Fibroblast of peridontal ligament (primary cell): ENCODE data around the gene ABCC5.
A peak's percentile ranks its signal among the peaks of the same experiment; 100 is the strongest.
"Not testable (repeated sequence)": the region's sequence is repeated elsewhere in the genome, so short reads cannot be mapped to it uniquely, and the experiment has no call there.

Experiments
- DNase-seq: peaks from one replicate; pipeline ENCODE4 v3.0.0-alpha.2; 2010; ENCODE audit errors: extremely low read depth

Gene ABCC5

GRCh38 chr3:184017672-184018423 lies at the start of gene ABCC5:
ABCC5 (minus strand) TSS chr3:184017884; CDS start chr3:184014392, 3,492 bp downstream.
- peak; percentile 89 for DNase-seq

- no peak for DNase-seq
These were observed 48.5 kb upstream of the ABCC5 start for GRCh38 chr3:184066211-184066610.

DNA sequence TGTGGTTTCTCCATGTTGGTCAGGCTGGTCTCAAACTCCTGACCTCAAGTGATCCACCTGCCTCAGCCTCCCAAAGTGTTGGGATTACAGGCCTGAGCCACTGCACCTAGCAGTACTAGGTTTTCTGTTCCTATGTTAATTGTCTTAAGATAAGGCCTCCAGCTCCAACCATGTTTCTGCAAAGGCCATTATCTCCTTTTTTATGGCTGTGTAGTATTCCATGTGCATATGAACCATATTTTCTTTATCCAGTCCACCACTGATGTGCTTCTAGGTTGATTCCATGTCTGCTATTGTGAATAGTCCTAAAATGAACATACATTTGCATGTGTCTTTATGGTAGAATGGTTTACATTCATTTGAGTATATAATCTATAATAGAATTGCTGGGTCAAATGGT lies 45.0 kb upstream of the ABCC5 start:
- DNase-seq = no peak

DNA sequence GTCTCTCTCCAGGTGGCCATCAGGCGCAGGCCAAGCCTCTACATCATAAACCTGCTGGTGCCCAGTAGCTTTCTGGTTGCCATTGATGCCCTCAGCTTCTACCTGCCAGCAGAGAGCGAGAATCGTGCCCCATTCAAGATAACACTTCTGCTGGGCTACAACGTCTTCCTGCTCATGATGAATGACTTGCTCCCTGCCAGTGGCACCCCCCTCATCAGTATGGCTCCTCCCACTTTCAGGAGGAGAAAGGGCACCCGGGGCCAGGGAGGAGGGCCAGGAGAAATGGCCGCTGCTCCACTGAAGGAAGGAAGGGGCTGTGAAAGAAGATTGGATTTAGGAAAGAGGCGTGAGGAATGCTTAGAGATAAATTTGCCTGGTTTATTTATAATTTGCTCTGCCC lies 41.7 kb upstream of the ABCC5 start:
- no peak for DNase-seq

DNA sequence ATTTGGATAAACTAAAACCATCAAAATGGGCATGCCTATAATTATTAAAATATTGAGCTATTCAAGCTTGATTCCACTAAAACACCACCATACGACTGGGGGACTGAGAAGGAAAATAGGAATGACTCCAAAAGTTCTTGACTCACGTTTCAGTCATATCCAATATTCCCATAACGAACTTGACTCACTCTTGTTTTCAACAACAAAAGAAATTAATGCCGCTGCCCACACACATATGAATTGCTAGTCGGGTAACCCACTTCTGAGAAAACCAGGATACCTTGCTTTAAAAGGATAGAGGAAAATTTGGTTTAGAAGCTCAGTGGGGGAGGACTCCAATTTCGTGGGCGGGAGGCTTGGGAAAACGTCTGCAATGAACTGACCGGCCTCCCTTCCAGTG lies 40.3 kb upstream of the ABCC5 start:
- DNase-seq = peak; percentile 45

- DNase-seq = no peak
These were observed 35.1 kb upstream of the ABCC5 start, which contains the start of gene HTR3C for GRCh38 chr3:184052767-184053166. HTR3C (plus strand) TSS chr3:184053047; CDS start chr3:184053081, 34 bp downstream.

- DNase-seq = no peak
These were observed 32.6 kb upstream of the ABCC5 start for GRCh38 chr3:184050217-184050847.

DNA sequence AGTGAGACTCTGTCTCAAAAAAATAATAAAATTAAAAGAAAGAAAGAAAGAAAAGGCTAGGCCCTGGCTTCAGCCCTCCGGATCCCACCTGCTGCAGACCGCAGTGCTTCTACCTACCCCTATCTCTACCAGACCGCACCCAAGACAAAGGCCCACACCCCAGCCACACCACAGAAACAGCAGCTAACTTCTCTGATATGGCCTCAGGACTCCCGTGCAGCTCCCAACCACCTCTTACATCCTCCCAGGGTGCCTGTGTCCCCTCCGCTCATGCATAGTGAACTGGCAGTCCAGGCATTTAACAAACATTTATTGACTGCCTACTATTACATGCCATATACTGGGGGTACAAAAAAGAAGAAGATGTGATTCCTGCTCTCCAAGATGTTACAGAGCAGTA lies 28.3 kb upstream of the ABCC5 start:
- no peak for DNase-seq

- no peak for DNase-seq
These were observed 24.9 kb upstream of the ABCC5 start for GRCh38 chr3:184042617-184043016.

GRCh38 chr3:184040010-184040409 lies 22.3 kb upstream of the ABCC5 start:
- peak; percentile 23 for DNase-seq

DNA sequence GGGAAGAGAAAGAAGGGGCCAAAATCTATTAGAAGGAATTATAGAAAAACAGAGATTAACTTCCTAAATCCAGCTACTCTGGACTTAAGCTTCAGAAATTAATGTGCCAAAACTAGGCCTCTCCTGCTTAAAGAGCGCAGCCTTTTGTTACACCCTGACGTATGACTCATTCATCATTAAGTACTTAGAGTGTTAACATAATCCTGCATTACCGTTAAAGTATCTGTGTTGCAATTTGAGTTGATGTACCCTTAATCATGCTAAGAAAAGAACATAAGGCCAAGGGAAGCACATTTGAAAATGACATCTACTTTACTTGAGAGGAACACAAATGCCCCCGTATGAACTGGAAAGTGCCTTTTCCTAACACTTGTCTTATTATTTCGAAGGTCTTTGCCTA lies 21.7 kb upstream of the ABCC5 start:
- no peak for DNase-seq

- not testable (repeated sequence) for DNase-seq
These were observed 20.6 kb upstream of the ABCC5 start for GRCh38 chr3:184038307-184038706.

DNA sequence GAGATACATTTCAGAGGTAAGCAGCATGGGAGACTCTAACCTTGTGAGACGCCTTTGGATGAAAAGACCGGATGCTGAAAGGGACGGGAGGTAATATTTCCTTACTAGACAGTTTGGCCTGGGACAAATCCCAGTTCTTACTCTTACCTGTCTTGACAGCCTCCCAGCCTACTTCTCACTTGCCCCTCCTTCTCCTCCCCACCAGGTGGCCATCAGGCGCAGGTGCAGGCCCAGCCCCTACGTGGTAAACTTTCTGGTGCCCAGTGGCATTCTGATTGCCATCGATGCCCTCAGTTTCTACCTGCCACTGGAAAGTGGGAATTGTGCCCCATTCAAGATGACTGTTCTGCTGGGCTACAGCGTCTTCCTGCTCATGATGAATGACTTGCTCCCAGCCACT lies 20.1 kb upstream of the ABCC5 start:
- no peak for DNase-seq

DNA sequence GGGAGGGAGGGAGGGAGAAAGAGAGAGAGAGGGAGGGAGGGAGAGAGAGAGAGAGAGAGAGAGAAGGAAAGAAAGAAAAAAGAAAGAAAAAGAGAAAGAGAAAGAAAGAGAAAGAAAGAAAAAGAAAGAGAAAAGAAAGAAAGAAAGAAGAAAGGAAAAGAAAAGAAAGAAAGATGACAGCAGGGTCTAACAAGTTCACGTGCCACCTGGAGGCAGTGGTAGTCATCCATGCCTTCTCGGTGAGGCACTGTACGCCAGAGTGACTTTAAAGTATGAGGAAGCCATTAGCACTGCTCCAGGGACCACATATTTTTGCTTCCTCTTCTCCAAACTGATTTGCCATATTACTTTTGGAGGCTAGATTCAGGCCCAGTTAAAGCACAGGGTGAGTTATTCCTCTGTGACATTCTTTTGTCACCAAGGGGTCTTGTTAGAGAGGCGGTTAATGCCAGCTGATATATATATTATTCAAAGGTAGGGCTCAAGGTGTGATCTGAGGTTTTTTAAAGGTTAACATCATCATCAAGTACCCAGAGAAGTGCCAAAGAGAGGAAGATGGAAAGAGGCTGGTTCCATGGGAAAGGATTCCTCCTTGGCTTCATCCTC lies 13.6 kb upstream of the ABCC5 start, which contains the start of gene HTR3D:
HTR3D (plus strand) TSS at position 556 of the 606 bp plus-strand sequence; CDS start at position 556, 0 bp downstream.
- no peak for DNase-seq

DNA sequence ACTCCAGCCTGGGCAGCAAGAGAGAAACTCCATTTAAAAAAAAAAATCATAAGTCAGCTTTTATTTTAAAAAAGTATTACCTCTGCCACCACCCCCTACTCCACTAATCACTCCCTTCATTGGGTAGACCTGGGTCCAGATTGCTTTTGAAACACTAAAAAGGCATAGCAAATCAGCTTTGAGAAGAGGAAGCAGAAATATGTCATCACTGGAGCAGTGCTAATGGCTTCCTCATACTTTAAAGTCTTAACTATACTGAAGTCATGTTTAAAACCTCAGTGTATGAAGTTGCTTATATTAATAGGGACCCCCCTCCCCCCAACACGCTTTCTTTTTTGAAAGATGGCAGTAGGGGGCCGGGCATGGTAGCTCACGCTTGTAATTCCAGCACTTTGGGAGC lies 12.9 kb upstream of the ABCC5 start:
- DNase-seq = no peak

- DNase-seq = no peak
These were observed 11.8 kb upstream of the ABCC5 start for GRCh38 chr3:184029443-184029842.

GRCh38 chr3:184028275-184028890 lies 10.7 kb upstream of the ABCC5 start:
- DNase-seq = not testable (repeated sequence)

GRCh38 chr3:184025256-184025655 lies 7.6 kb upstream of the ABCC5 start:
- not testable (repeated sequence) for DNase-seq

GRCh38 chr3:184022323-184022722 lies 4.6 kb upstream of the ABCC5 start:
- no peak for DNase-seq

DNA sequence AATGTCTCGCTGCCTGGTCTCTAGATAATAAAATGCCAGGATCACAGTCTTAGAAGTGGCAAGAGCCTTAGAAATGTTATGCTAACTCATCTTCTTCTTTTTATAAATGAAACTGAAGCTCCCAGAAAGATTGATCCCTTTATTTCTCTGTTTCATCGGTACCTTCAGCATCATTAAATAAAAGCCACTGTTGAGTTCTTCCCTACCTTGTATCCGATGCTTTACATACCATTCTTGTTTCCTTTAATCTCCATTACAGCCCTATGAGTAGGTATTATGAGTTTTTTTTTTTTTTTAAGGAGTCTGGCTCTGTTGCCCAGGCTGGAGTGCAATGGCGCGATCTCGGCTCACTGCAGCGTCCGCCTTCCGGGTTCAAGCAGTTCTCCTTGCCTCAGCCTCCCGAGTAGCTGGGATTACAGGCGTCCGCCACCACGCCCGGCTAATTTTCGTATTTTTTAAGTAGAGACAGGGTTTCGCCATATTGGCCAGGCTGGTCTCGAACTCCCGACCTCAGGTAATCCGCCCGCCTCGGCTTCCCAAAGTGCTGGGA lies 815 bp upstream of the ABCC5 start:
- no peak for DNase-seq

DNA sequence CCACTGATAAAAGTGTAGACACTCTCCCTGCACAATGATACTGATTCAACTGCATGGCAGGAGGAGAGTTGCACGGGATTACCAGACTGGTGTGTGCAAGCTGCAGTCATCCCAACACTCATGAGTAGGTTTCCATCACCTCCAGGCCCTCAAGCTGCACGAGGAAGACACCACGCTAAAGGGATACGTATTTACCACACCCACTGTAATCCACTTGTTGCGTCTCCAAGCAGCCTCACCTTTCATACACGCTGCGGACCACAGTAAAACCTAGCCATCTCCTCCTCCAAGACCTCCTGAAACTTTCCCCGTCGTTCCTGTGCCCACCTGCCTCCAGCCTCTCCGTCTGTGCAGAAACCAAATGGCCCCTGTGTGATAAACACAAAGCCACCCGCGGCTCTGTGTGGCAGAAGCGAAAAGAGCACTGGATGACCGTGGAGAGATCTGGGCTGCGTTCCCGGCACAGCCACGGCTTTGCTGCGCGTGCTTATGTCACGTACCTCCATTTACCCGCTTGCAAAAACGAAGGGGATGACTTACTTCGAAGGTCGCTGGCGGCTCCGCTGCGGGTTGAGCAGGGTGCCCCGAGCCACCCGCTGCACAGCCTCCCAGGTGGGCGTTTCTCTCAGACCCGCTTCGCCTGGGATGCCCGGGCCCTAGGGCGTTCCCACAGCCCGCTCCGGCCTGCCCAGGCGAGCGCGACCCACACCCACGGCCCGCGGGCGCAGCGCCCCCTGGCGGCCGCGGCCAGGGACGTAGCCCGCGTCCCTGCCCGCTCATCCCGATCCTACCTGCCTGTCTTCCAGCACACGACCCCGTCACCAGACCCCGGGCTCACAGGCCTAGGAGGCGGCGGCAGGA lies 643 bp downstream of the ABCC5 start:
- peak; percentile 44 for DNase-seq
